BJ (cell line): ENCODE results near the gene SULT1C2. TPM values are rescaled to one million over a fixed set of nuclear protein-coding genes. Genes with fewer than 3 reads are reported as not detected.
"Not testable (repeated sequence)": the region's sequence is repeated elsewhere in the genome, so short reads cannot be mapped to it uniquely, and the experiment has no call there.

Experiments
- CTCF ChIA-PET: fragments of 350-600 bp; formaldehyde crosslinking; extraction: SDS; loops from one replicate; lab custom pipeline; 2021; ENCODE audit warnings: antibody characterized with exemption, inconsistent platforms; lab: Yijun Ruan, JAX
- POLR2A ChIA-PET: fragments of 300-600 bp; sonication (Branson Sonifier 250); formaldehyde crosslinking; extraction: SDS; loops from one replicate; lab custom pipeline; 2021; ENCODE audit warnings: antibody characterized with exemption; lab: Charles Lee
- DNase-seq: peaks from one replicate; pipeline ENCODE4 v3.0.0-alpha.2; 2011; ENCODE audit warnings: low read depth
- H3K27me3 ChIP-seq: 2 replicates; pipeline ENCODE4 v1.6.0; 2011; ENCODE audit warnings: low read length; ENCODE audit not compliant: control insufficient read depth, insufficient read depth
- H3K36me3 ChIP-seq: 2 replicates; pipeline ENCODE4 v1.5.1; 2011; ENCODE audit warnings: low read length; ENCODE audit not compliant: control insufficient read depth, insufficient read depth
- H3K4me3 ChIP-seq: 2 replicates; pipeline ENCODE4 v1.5.1; 2011; ENCODE audit warnings: low read depth, mild to moderate bottlenecking, control low read depth, low read length
- polyA plus RNA-seq: library from polyadenylated mRNA; depleted of rRNA; stranded (reverse); fragments of >200 nt; gene quantifications from 2 replicates; pipeline ENCODE4 v1.2.3, GENCODE V29; 2011
- TF ChIP-seq, protein P1 (sequence below): IDR thresholded peaks from 2 replicates; pipeline ENCODE4 v1.5.1; 2011; ENCODE audit warnings: low read depth, mild to moderate bottlenecking, control low read depth, inconsistent platforms, low read length, moderate library complexity; ENCODE audit not compliant: insufficient read depth

Gene SULT1C2
- polyA plus RNA-seq, 1 experiment, result not detected

- TF ChIP-seq, protein P1, sequence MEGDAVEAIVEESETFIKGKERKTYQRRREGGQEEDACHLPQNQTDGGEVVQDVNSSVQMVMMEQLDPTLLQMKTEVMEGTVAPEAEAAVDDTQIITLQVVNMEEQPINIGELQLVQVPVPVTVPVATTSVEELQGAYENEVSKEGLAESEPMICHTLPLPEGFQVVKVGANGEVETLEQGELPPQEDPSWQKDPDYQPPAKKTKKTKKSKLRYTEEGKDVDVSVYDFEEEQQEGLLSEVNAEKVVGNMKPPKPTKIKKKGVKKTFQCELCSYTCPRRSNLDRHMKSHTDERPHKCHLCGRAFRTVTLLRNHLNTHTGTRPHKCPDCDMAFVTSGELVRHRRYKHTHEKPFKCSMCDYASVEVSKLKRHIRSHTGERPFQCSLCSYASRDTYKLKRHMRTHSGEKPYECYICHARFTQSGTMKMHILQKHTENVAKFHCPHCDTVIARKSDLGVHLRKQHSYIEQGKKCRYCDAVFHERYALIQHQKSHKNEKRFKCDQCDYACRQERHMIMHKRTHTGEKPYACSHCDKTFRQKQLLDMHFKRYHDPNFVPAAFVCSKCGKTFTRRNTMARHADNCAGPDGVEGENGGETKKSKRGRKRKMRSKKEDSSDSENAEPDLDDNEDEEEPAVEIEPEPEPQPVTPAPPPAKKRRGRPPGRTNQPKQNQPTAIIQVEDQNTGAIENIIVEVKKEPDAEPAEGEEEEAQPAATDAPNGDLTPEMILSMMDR, result no peak
- Histone ChIP-seq H3K36me3 (no peaks in the 10 kb centered on the region), H3K27me3 (0 out of 2 replicates have a peak, but pooled peaks cover under 1% of the 10 kb centered on the region), H3K4me3 (no peak overlapping the region)
- ChIA-PET CTCF (interaction anchor here (0.9 kb wide), 1 partner anchor 33 kb away, joined by 3 read pairs; no protein-coding TSS in a partner anchor), POLR2A (no interaction called here)
- DNase-seq, result peak; percentile 16
Observed at GRCh38 chr2:108271691-108272253, 16.9 kb upstream of the SULT1C2 start.

GRCh38 chr2:108278631-108279030 is 10.1 kb upstream of the SULT1C2 start:
- H3K4me3 ChIP-seq, result no peak overlapping the region
- no peak for DNase-seq
- POLR2A ChIA-PET, result interaction anchor here (0.6 kb wide), 1 partner anchor 359 kb away, joined by 5 read pairs; no protein-coding TSS in a partner anchor
- CTCF ChIA-PET, result no interaction called here
- no peaks in the 10 kb centered on the region for H3K36me3 ChIP-seq
- 0 out of 2 replicates have a peak, but pooled peaks cover 3% of the 10 kb centered on the region for H3K27me3 ChIP-seq
- TF ChIP-seq, protein P1, result no peak

DNA sequence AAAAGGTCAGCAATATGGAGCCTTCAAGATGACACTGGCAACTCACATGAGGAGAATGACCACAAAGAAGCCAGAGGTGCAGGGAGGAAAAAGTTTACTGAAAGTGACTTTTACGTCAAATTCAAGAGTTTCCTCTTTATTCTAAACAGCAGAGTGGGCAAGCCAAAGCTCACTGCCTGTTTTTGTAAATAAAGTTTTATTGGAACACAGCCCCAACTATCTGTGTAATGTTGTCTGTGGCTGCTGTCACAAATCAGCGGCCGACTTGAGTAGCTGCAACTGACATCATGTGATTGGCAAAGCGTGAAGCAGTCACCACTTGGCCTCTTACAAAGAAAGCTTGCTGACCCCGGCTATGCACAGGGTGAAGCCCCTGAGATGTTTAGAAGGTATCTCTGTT is 9.2 kb upstream of the SULT1C2 start:
- CTCF ChIA-PET, result no interaction called here
- TF ChIP-seq, protein P1, result no peak
- DNase-seq, result no peak
- POLR2A ChIA-PET, result no interaction called here
- Histone ChIP-seq H3K36me3 (no peaks in the 10 kb centered on the region), H3K27me3 (0 out of 2 replicates have a peak, but pooled peaks cover 3% of the 10 kb centered on the region), H3K4me3 (no peak overlapping the region)

DNA sequence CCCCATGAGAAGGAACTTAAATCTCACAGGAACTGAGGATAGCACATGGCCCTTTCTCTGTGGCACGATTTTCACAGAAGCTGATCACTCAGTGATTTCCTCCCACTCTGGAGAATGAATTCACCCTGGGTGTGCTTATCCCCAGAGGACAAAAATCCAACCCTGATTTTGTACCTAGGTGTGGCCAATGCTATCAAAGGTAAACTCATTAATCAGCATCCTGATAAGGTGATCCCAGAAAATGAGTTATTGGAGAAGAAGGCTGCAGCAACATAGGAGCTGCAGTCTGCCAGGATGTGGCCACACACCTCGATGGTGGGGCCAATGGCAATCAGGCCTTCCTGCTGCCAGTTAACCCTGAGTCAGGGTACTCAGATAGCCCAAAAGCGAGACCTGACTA is 8.2 kb upstream of the SULT1C2 start:
- TF ChIP-seq, protein P1, result no peak
- ChIA-PET POLR2A (no interaction called here), CTCF (no interaction called here)
- 0 out of 2 replicates have a peak, but pooled peaks cover 3% of the 10 kb centered on the region for H3K27me3 ChIP-seq
- DNase-seq, result no peak
- H3K4me3 ChIP-seq, result no peak overlapping the region
- no peaks in the 10 kb centered on the region for H3K36me3 ChIP-seq

DNA sequence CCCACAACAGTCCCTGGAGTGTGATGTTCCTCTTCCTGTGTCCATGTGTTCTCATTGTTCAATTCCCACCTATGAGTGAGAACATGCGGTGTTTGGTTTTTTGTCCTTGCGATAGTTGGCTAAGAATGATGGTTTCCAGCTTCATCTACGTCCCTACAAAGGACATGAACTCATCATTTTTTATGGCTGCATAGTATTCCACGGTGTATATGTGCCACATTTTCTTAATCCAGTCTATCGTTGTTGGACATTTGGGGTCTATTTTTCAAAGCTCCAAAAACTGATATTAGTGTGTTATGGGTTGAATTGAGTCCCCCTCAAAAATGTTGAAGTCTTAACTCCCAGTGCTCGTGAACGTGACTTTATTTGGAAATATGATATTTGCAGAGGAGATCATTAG is 4.1 kb upstream of the SULT1C2 start:
- CTCF ChIA-PET, POLR2A ChIA-PET, H3K27me3 ChIP-seq, H3K4me3 ChIP-seq, DNase-seq, H3K36me3 ChIP-seq: not testable (repeated sequence)

GRCh38 chr2:108285616-108286015 is 3.1 kb upstream of the SULT1C2 start:
- no peak overlapping the region for H3K4me3 ChIP-seq
- DNase-seq, result no peak
- CTCF ChIA-PET, result no interaction called here
- peaks cover 2% of the 10 kb centered on the region for H3K27me3 ChIP-seq
- H3K36me3 ChIP-seq, result no peaks in the 10 kb centered on the region
- POLR2A ChIA-PET, result no interaction called here
- TF ChIP-seq, protein P1, result no peak
